Measurements from ENCODE around the gene COL6A1. TPM values are rescaled to one million over a fixed set of nuclear protein-coding genes. Genes with fewer than 3 reads are reported as not detected.

The COL6A1 gene
- total and polyA plus RNA-seq, 4 donors = 16.9 to 82.0 (median 35.7) TPM

- Histone ChIP-seq H3K9me3 (ENCODE audit: control insufficient read depth in 4 of 4, low read length in 3 of 4) (no peaks in the 10 kb centered on the region), H3K9ac (ENCODE audit: low read depth in 1 of 2, low read length in 2 of 2) (no peak overlapping the region), H3K27ac (ENCODE audit: low read depth in 1 of 2, low read length in 2 of 2) (peak overlapping the region; percentile 63 to 69), H3K36me3 (ENCODE audit: control insufficient read depth in 4 of 4, insufficient read depth in 3 of 4, low read depth in 1 of 4, low read length in 3 of 4) (no peaks in the 10 kb centered on the region), H3K27me3 (ENCODE audit: control insufficient read depth in 4 of 4, insufficient read depth in 4 of 4, low read length in 3 of 4) (no peaks in the 10 kb centered on the region), H3K4me3 (ENCODE audit: low read depth in 1 of 3, low read length in 3 of 3) (no peak overlapping the region), H3K4me1 (ENCODE audit: control insufficient read depth in 4 of 4, insufficient read depth in 4 of 4, low read length in 3 of 4) (no peaks in the 10 kb centered on the region)
- no peak for DNase-seq (ENCODE audit: low spot score)
- WGBS = 84% methylated on average over 33 of the region's 33 CpGs
- TF ChIP-seq FOXA1 (IDR thresholded peaks at IDR 0.05) (no peak), RXRA (IDR thresholded peaks at IDR 0.05) (peak in 1 of 2 donors; percentile 51)
These were observed 68.5 kb downstream of the COL6A1 start for GRCh38 chr21:46049890-46050667.

GRCh38 chr21:46050668-46051378 lies 69.3 kb downstream of the COL6A1 start:
- H3K27me3 ChIP-seq (ENCODE audit: control insufficient read depth in 4 of 4, insufficient read depth in 4 of 4, low read length in 3 of 4) = no peaks in the 10 kb centered on the region
- H3K9me3 ChIP-seq (ENCODE audit: control insufficient read depth in 4 of 4, low read length in 3 of 4) = no peaks in the 10 kb centered on the region
- TF ChIP-seq HNF4A (conservative IDR thresholded peaks at IDR 0.05) = no peak
- TF ChIP-seq CTCF (IDR thresholded peaks at IDR 0.05; ENCODE audit: low read depth, low read length, missing input control) = no peak
- no peak for TF ChIP-seq SP1 (IDR thresholded peaks at IDR 0.05)
- no peak for TF ChIP-seq JUND (IDR thresholded peaks at IDR 0.05)
- no peak for TF ChIP-seq NR2F2 (IDR thresholded peaks at IDR 0.05)
- TF ChIP-seq ZBTB33 (IDR thresholded peaks at IDR 0.05) = no peak
- no peak for TF ChIP-seq MAX (IDR thresholded peaks at IDR 0.05)
- TF ChIP-seq RAD21 (IDR thresholded peaks at IDR 0.05) = no peak
- TF ChIP-seq YY1 (IDR thresholded peaks at IDR 0.05) = no peak
- TF ChIP-seq FOXA1 (IDR thresholded peaks at IDR 0.05) = no peak
- no peak for TF ChIP-seq TAF1 (conservative IDR thresholded peaks at IDR 0.05)
- no peak for TF ChIP-seq GABPA (IDR thresholded peaks at IDR 0.05 in 1 of 2, conservative IDR thresholded peaks at IDR 0.05 in 1 of 2)
- no peak for TF ChIP-seq RXRA (IDR thresholded peaks at IDR 0.05)
- TF ChIP-seq HNF4G (IDR thresholded peaks at IDR 0.05) = no peak
- no peaks in the 10 kb centered on the region for H3K4me1 ChIP-seq (ENCODE audit: control insufficient read depth in 4 of 4, insufficient read depth in 4 of 4, low read length in 3 of 4)
- DNase-seq (ENCODE audit: low spot score) = no peak
- no peak overlapping the region for H3K4me3 ChIP-seq (ENCODE audit: low read depth in 1 of 3, low read length in 3 of 3)
- H3K36me3 ChIP-seq (ENCODE audit: control insufficient read depth in 4 of 4, insufficient read depth in 3 of 4, low read depth in 1 of 4, low read length in 3 of 4) = no peaks in the 10 kb centered on the region
- H3K9ac ChIP-seq (ENCODE audit: low read depth in 1 of 2, low read length in 2 of 2) = no peak overlapping the region
- WGBS = 89% methylated on average over 22 of the region's 22 CpGs
- H3K27ac ChIP-seq (ENCODE audit: low read depth in 1 of 2, low read length in 2 of 2) = no peak overlapping the region
